Thyroid gland (tissue), 4 donors: Measurements from ENCODE around the gene ARMC2. TPM values are rescaled to one million over a fixed set of nuclear protein-coding genes. Genes with fewer than 3 reads are reported as not detected.

Experiments
- DNase-seq, 2 donors: peaks; one replicate each; pipeline ENCODE4 v3.0.0-alpha.2; 2019
- H3K27ac ChIP-seq, 3 donors: fragments of 200-600 bp; sonication (generic); 1 replicate in 2 of 3; 2 replicates in 1 of 3; pipeline ENCODE4 v1.5.1; 2016 to 2019; ENCODE audit warnings: mild to moderate bottlenecking in 1 of 3, moderate library complexity in 1 of 3
- H3K27me3 ChIP-seq: fragments of 200-600 bp; sonication (generic); one replicate; pipeline ENCODE4 v1.5.1; 2019
- H3K36me3 ChIP-seq, 2 donors: fragments of 200-600 bp; sonication (generic); one replicate each; pipeline ENCODE4 v1.5.1; 2016 to 2019
- H3K4me1 ChIP-seq, 2 donors: fragments of 200-600 bp; sonication (generic); one replicate each; pipeline ENCODE4 v1.5.1; 2017 to 2019
- H3K4me3 ChIP-seq, 3 donors: fragments of 200-600 bp; sonication (generic); replicated peaks in 1 of 3; 1 replicate in 2 of 3; 2 replicates in 1 of 3; pipeline ENCODE4 v1.5.1; 2016; ENCODE audit warnings: mild to moderate bottlenecking in 1 of 3
- H3K9me3 ChIP-seq: fragments of 200-600 bp; sonication (generic); one replicate; pipeline ENCODE4 v1.5.1; 2017
- POLR2A ChIP-seq, 2 donors: fragments of 450-650 bp; IDR thresholded peaks; one replicate each; pipeline ENCODE4 v1.6.1; 2017; ENCODE audit warnings: antibody characterized with exemption in 2 of 2, mild to moderate bottlenecking in 2 of 2, moderate library complexity in 1 of 2
- WGBS, 2 donors: methylation state at CpG; one replicate each; pipeline ENCODE4 v1.1.5; 2017; 5-methylcytosine and 5-hydroxymethylcytosine counted together
- intact Hi-C: fragments of 100-400 bp; cut with DNase I; formaldehyde crosslinking; loops from one replicate; pipeline ENCODE4 v1.15.1; 2023
- total RNA-seq, 4 donors: library from RNA; depleted of rRNA; stranded (reverse); fragments of >200 nt; gene quantifications; one replicate each; pipeline ENCODE4 v1.2.3, GENCODE V29; 2016
- TF ChIP-seq, protein P1 (sequence below), 6 experiments: fragments of 200-600 bp in 3 of 6; fragments of 450-650 bp in 3 of 6; sonication (generic) in 3 of 6; IDR thresholded peaks; one replicate each; pipeline ENCODE4 v1.5.1; 2016 to 2019; ENCODE audit warnings: antibody characterized with exemption in 6 of 6, mild to moderate bottlenecking in 2 of 6, inconsistent platforms in 1 of 6, moderate library complexity in 1 of 6

ARMC2 gene
- total RNA-seq, 4 donors from 2014 or later = 5.2 to 9.3 (median 6.9) TPM

DNA sequence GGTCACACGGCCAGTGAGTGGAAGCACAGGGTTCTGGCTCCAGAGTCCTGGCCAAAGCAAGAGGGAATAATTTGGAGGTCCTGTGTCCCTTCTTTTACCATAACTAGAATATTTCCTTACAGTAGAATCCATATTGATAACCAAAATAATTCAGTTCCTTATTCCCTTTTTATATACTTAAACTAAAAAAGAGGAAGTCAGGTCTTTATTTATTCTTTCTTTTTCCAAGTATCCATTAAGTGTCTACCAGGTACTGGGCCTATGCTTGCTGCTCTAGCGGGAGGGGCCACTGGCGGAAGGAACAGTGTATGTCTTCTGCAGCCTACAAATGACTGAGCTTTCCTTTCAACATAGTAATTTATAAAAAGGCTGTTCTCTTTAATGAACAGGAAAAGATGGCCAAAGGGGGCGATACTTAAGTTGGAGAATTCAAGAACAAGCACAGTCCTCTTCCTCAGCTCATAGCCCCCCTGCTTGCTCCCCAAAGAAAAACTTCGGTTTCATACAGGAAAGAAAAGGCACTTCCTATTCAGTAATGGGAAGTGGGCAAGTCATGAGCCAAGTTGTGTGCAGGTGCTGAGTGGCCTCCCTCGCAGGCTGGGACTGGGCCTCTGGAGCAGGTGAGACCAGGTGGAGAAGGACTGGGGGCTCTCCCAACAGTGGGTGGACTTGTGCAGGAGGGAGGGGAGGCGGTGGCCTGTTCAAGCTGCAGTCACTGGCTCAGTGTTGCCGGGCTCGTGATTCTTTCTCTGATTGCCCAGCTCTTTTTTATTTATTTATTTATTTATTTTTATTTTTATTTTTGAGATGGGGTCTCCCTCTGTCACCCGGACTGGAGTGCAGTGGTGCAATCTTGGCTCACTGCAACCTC is 110.9 kb downstream of the ARMC2 start:
- no peak for DNase-seq
- WGBS, 2 donors = 90% methylated on average over 10 of the region's 10 CpGs
- no peak overlapping the region for H3K27ac ChIP-seq
- no peaks in the 10 kb centered on the region for H3K27me3 ChIP-seq
- TF ChIP-seq POLR2A (IDR thresholded peaks at IDR 0.05) = no peak
- TF ChIP-seq, protein P1, sequence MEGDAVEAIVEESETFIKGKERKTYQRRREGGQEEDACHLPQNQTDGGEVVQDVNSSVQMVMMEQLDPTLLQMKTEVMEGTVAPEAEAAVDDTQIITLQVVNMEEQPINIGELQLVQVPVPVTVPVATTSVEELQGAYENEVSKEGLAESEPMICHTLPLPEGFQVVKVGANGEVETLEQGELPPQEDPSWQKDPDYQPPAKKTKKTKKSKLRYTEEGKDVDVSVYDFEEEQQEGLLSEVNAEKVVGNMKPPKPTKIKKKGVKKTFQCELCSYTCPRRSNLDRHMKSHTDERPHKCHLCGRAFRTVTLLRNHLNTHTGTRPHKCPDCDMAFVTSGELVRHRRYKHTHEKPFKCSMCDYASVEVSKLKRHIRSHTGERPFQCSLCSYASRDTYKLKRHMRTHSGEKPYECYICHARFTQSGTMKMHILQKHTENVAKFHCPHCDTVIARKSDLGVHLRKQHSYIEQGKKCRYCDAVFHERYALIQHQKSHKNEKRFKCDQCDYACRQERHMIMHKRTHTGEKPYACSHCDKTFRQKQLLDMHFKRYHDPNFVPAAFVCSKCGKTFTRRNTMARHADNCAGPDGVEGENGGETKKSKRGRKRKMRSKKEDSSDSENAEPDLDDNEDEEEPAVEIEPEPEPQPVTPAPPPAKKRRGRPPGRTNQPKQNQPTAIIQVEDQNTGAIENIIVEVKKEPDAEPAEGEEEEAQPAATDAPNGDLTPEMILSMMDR (IDR thresholded peaks at IDR 0.05) = no peak
- intact Hi-C loops = loop anchor here (10.0 kb wide), 1 partner anchor 46 kb away; no protein-coding TSS in a partner anchor
- H3K4me1 ChIP-seq = peaks cover 0 to 8% of the 10 kb centered on the region in 2 donors
- H3K9me3 ChIP-seq = no peaks in the 10 kb centered on the region
- H3K4me3 ChIP-seq = no peak overlapping the region
- no peaks in the 10 kb centered on the region for H3K36me3 ChIP-seq

DNA sequence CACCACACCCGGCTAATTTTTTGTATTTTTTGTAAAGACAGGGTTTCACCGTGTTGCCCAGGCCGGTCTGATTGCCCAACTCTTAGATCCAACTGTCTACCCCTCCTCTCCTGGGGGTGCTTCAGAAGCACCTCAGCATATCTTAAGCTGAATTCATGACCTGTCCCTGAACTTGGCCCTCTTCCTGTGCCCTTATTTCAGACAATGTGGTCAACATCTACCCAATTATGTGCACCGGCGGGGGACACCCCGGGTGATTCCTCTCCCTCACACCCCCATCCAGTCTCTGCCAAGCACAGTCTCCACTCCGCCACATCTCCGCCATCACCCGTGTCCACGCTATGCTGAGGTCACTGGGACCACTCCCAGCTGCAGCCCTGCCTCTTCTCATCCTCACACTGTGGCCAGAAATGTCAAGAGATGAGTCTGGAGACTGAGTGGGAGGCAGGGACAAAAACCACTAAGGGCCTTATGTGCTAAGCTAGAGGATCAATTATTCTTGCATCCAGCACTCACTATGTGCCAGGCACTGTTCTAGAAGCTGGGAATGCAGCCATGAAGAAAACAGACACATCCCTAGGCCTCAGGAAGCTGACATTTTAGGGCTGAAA is 111.9 kb downstream of the ARMC2 start:
- intact Hi-C loops = loop anchor here (10.0 kb wide), 1 partner anchor 45 kb away; no protein-coding TSS in a partner anchor
- TF ChIP-seq, protein P1 (IDR thresholded peaks at IDR 0.05) = no peak
- TF ChIP-seq POLR2A (IDR thresholded peaks at IDR 0.05) = no peak
- H3K4me1 ChIP-seq = peaks cover 0 to 8% of the 10 kb centered on the region in 2 donors
- DNase-seq = no peak
- no peak overlapping the region for H3K4me3 ChIP-seq
- H3K27me3 ChIP-seq = no peaks in the 10 kb centered on the region
- WGBS, 2 donors = 78 to 91% methylated on average over 10 of the region's 10 CpGs
- no peaks in the 10 kb centered on the region for H3K9me3 ChIP-seq
- H3K27ac ChIP-seq = no peak overlapping the region
- no peaks in the 10 kb centered on the region for H3K36me3 ChIP-seq

DNA sequence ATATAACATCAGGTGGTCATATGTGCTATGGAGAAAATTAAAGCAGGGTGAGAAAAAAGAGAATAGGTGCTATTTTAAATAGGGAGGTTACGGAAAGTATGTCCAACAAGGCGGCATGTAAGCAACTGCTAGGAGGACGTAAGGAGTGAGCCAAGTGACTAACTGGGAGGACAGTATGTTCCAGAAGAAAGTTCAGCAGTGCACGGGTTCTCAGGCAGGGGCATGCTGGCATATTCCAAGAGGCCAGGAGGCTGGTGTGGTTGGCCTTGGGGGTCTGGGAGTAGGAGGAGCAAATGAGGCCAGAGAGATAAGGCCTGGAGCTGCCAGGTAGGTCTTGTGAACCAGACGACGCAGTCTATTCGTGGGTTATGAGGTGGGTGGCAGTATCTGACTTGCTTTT is 112.4 kb downstream of the ARMC2 start:
- no peak overlapping the region for H3K4me3 ChIP-seq
- TF ChIP-seq POLR2A (IDR thresholded peaks at IDR 0.05) = no peak
- TF ChIP-seq, protein P1 (IDR thresholded peaks at IDR 0.05) = no peak
- 83 to 92% methylated on average over 7 of the region's 7 CpGs for WGBS, 2 donors
- H3K4me1 ChIP-seq = peaks cover 0 to 8% of the 10 kb centered on the region in 2 donors
- H3K9me3 ChIP-seq = no peaks in the 10 kb centered on the region
- no peak overlapping the region for H3K27ac ChIP-seq
- intact Hi-C loops = no loop called here
- no peaks in the 10 kb centered on the region for H3K36me3 ChIP-seq
- no peaks in the 10 kb centered on the region for H3K27me3 ChIP-seq
- DNase-seq = no peak

- Histone ChIP-seq H3K9me3 (no peaks in the 10 kb centered on the region), H3K4me1 (peaks cover 0 to 8% of the 10 kb centered on the region in 2 donors), H3K36me3 (no peaks in the 10 kb centered on the region), H3K4me3 (no peak overlapping the region), H3K27ac (no peak overlapping the region), H3K27me3 (no peaks in the 10 kb centered on the region)
- DNase-seq = no peak
- intact Hi-C loops = no loop called here
- TF ChIP-seq, protein P1 (IDR thresholded peaks at IDR 0.05) = no peak
- no peak for TF ChIP-seq POLR2A (IDR thresholded peaks at IDR 0.05)
- 94 to 98% methylated on average over 14 of the region's 14 CpGs for WGBS, 2 donors
Measured at GRCh38 chr6:108961077-108961476, 112.9 kb downstream of the ARMC2 start.

DNA sequence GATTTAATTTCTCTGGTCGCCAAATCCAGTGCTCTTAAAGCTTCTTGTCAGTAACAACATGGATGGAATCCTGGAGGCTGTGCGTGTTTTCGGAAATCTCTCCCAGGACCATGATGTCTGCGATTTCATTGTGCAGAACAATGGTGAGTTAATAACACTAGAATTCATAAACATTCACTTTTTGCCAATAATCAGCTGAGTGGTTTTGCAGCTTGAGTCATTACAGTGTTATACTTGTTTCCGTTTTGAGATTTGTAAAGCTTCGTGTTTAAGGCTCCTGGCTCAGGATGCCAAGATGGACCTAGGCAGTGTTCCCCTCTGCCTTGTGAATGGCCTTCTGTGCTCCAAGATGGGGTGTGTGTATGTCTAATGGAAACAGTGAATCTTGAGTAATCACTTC is 113.8 kb downstream of the ARMC2 start:
- TF ChIP-seq, protein P1 (IDR thresholded peaks at IDR 0.05) = no peak
- TF ChIP-seq POLR2A (IDR thresholded peaks at IDR 0.05) = no peak
- no peak overlapping the region for H3K4me3 ChIP-seq
- WGBS, 2 donors = 84 to 90% methylated on average over 6 of the region's 6 CpGs
- intact Hi-C loops = no loop called here
- H3K36me3 ChIP-seq = no peaks in the 10 kb centered on the region
- H3K4me1 ChIP-seq = peaks cover 0 to 6% of the 10 kb centered on the region in 2 donors
- H3K9me3 ChIP-seq = no peaks in the 10 kb centered on the region
- no peaks in the 10 kb centered on the region for H3K27me3 ChIP-seq
- DNase-seq = no peak
- H3K27ac ChIP-seq = no peak overlapping the region
